K562 (cell line): ENCODE data around the gene PCDH18. TPM values are rescaled to one million over a fixed set of nuclear protein-coding genes. Genes with fewer than 3 reads are reported as not detected.

Experiments
- ATAC-seq: fragments of 200-7000 bp; cut with Tn5 transposase; 3 replicates; pipeline ENCODE4 v1.9.1; 2020; ENCODE audit warnings: moderate library complexity
- BruUV-seq: library from RNA; stranded (reverse); fragments of 400-500 nt; replicated peaks from 2 replicates; lab custom pipeline; 2021; lab: Mats Ljungman, UMichigan
- CTCF ChIA-PET: fragments of 300-600 bp; formaldehyde crosslinking; extraction: SDS; loops from one replicate; lab custom pipeline; 2021; ENCODE audit warnings: low intra/inter-chr PET ratio; lab: Yijun Ruan, JAX
- POLR2A ChIA-PET: fragments of 300-600, 350-650 bp; sonication (Branson Sonifier 250); formaldehyde crosslinking; extraction: SDS; loops from one replicate; lab custom pipeline; 2021; ENCODE audit warnings: antibody characterized with exemption, inconsistent platforms; lab: Yijun Ruan, JAX
- DNase-seq, 4 experiments: peaks; one replicate each; pipeline versions ENCODE4 v3.0.0 to v3.0.0-alpha.2; 2011 to 2018; ENCODE audit warnings: low spot score in 3 of 4, mixed read lengths in 3 of 4; ENCODE audit errors: extremely low read depth in 1 of 4
- FAIRE-seq: peaks from 2 replicates; lab custom pipeline; 2011; peaks lifted over from hg19 to GRCh38; lab: Jason Lieb, UNC
- H2AFZ ChIP-seq: 2 replicates; pipeline ENCODE4 v1.6.0; 2011; ENCODE audit warnings: low read depth, low read length, control low read depth, inconsistent platforms
- H3K27ac ChIP-seq: fragments of 200-600 bp; 3 replicates; pipeline ENCODE4 v1.8.0; 2011; ENCODE audit warnings: low read depth, mild to moderate bottlenecking, control low read depth, inconsistent platforms, low read length, moderate library complexity, mixed read lengths; ENCODE audit errors: extremely low read depth
- H3K27me3 ChIP-seq, 2 experiments: fragments of 300-600 bp in 1 of 2; 2 replicates in 1 of 2; 3 replicates in 1 of 2; pipeline versions ENCODE4 v1.6.0 to v1.8.0; 2011; ENCODE audit warnings: inconsistent platforms in 2 of 2, low read length in 2 of 2, mild to moderate bottlenecking in 1 of 2, mixed read lengths in 1 of 2, moderate library complexity in 1 of 2; ENCODE audit not compliant: control insufficient read depth in 2 of 2, insufficient read depth in 2 of 2
- H3K36me3 ChIP-seq: fragments of 300-600 bp; 3 replicates; pipeline ENCODE4 v1.8.0; 2011; ENCODE audit warnings: mild to moderate bottlenecking, low read length, inconsistent platforms; ENCODE audit not compliant: control insufficient read depth, insufficient read depth
- H3K4me1 ChIP-seq, 2 experiments: fragments of 200-600 bp in 1 of 2; replicated peaks in 1 of 2; 2 replicates in 1 of 2; 3 replicates in 1 of 2; pipeline versions ENCODE4 v1.5.1 to v1.8.0; 2011; ENCODE audit warnings: inconsistent platforms in 2 of 2, low read length in 2 of 2, mild to moderate bottlenecking in 1 of 2, mixed read lengths in 1 of 2, moderate library complexity in 1 of 2; ENCODE audit not compliant: control insufficient read depth in 2 of 2, insufficient read depth in 2 of 2
- H3K4me2 ChIP-seq: 2 replicates; pipeline ENCODE4 v1.6.1; 2011; ENCODE audit warnings: low read length, control low read depth, inconsistent platforms, mixed read lengths; ENCODE audit not compliant: insufficient read depth
- H3K4me3 ChIP-seq: fragments of 200-600 bp; sonication (generic), shearing (Covaris generic); 2 replicates; pipeline ENCODE4 v1.5.1; 2016; ENCODE audit warnings: control low read depth, inconsistent platforms
- H3K79me2 ChIP-seq: fragments of 200-600 bp; 3 replicates; pipeline ENCODE4 v1.8.0; 2011; ENCODE audit warnings: low read length, inconsistent platforms; ENCODE audit not compliant: control insufficient read depth, insufficient read depth
- H3K9ac ChIP-seq, 2 experiments: 2 replicates each; pipeline versions ENCODE4 v1.6.0 to v1.6.1; 2011; ENCODE audit warnings: low read depth in 2 of 2, low read length in 2 of 2, control low read depth in 1 of 2, inconsistent platforms in 1 of 2, mild to moderate bottlenecking in 1 of 2, mixed read lengths in 1 of 2; ENCODE audit not compliant: insufficient read depth in 1 of 2
- H3K9me1 ChIP-seq: one replicate; pipeline ENCODE4 v1.6.0; 2011; ENCODE audit warnings: inconsistent platforms, mild to moderate bottlenecking, low read length, moderate library complexity; ENCODE audit not compliant: control insufficient read depth, insufficient read depth
- H3K9me3 ChIP-seq: replicated peaks from 2 replicates; pipeline ENCODE4 v1.5.1; 2011; ENCODE audit warnings: low read depth, low read length, inconsistent platforms; ENCODE audit not compliant: control insufficient read depth, insufficient read depth
- H4K20me1 ChIP-seq: replicated peaks from 2 replicates; pipeline ENCODE4 v1.6.1; 2011; ENCODE audit warnings: low read length, inconsistent platforms, mixed read lengths; ENCODE audit not compliant: control insufficient read depth, insufficient read depth
- ELK3 ChIP-seq: fragments of 450-650 bp; formaldehyde crosslinking; IDR thresholded peaks from 2 replicates; pipeline ENCODE4 v1.4.0; 2020; ENCODE audit warnings: mild to moderate bottlenecking
- ETS1 ChIP-seq: conservative IDR thresholded peaks from 2 replicates; pipeline ENCODE4 v1.6.1; 2011; ENCODE audit warnings: low read depth, mild to moderate bottlenecking, low read length; ENCODE audit not compliant: control insufficient read depth
- FOXO4 ChIP-seq: fragments of 450-650 bp; formaldehyde crosslinking; IDR thresholded peaks from 2 replicates; pipeline ENCODE4 v1.4.0; 2020; ENCODE audit warnings: mild to moderate bottlenecking, moderate library complexity
- RAD51 ChIP-seq: fragments of 450-650 bp; IDR thresholded peaks from 2 replicates; pipeline ENCODE4 v1.7.1; 2016; ENCODE audit warnings: low read depth, mild to moderate bottlenecking, borderline replicate concordance
- TAL1 ChIP-seq: fragments of 450-650 bp; IDR thresholded peaks from 2 replicates; pipeline ENCODE4 v1.6.1; 2016; ENCODE audit warnings: mild to moderate bottlenecking
- TEAD4 ChIP-seq, 2 experiments: sonication (generic) in 1 of 2; formaldehyde crosslinking in 1 of 2; IDR thresholded peaks; 2 replicates each; pipeline versions ENCODE4 v1.6.1 to v1.8.0; 2012 to 2022; ENCODE audit warnings: borderline replicate concordance in 1 of 2, inconsistent platforms in 1 of 2, low read length in 1 of 2, mild to moderate bottlenecking in 1 of 2, missing genetic modification reagents in 1 of 2
- THRB ChIP-seq: fragments of 450-650 bp; formaldehyde crosslinking; conservative IDR thresholded peaks from 2 replicates; pipeline ENCODE4 v1.4.0; 2022; ENCODE audit warnings: mild to moderate bottlenecking, missing genetic modification characterization
- ZNF143 ChIP-seq: sonication (generic); formaldehyde crosslinking; IDR thresholded peaks from 2 replicates; pipeline ENCODE4 v1.9.0; 2022; ENCODE audit warnings: mild to moderate bottlenecking, missing genetic modification reagents
- ZNF175 ChIP-seq: fragments of 200-800 bp; sonication (Bioruptor generic); IDR thresholded peaks from 2 replicates; pipeline ENCODE4 v1.6.1; 2016; ENCODE audit warnings: low read depth, mild to moderate bottlenecking, missing genetic modification characterization, missing compliant biosample characterization
- ZNF696 ChIP-seq: fragments of 250-450 bp; sonication (Bioruptor Pico); conservative IDR thresholded peaks from 2 replicates; pipeline ENCODE4 v1.4.0; 2020; ENCODE audit warnings: mild to moderate bottlenecking, moderate library complexity
- ZNF740 ChIP-seq, 3 experiments: fragments of 200-800 bp in 1 of 3; sonication (Bioruptor generic) in 1 of 3; sonication (generic) in 1 of 3; formaldehyde crosslinking in 1 of 3; IDR thresholded peaks; 2 replicates each; pipeline versions ENCODE4 v1.6.1 to v1.8.0; 2016 to 2022; ENCODE audit warnings: mild to moderate bottlenecking in 2 of 3, missing compliant biosample characterization in 2 of 3, missing genetic modification characterization in 2 of 3, missing genetic modification reagents in 1 of 3
- WGBS: fragments of 100-300 bp; shearing (Covaris generic); methylation state at CpG from one replicate; pipeline ENCODE4 v1.1.6; 2016; ENCODE audit warnings: low coverage, mixed read lengths; ENCODE audit not compliant: insufficient coverage; ENCODE audit errors: missing lambda C conversion rate; 5-methylcytosine and 5-hydroxymethylcytosine counted together
- in situ Hi-C: fragments of 300-500 bp; cut with MboI; formaldehyde crosslinking; loops from 4 replicates; pipeline ENCODE4 v1.15.0; 2018; ENCODE audit warnings: inconsistent platforms, mixed read lengths
- intact Hi-C: fragments of 100-400 bp; cut with micrococcal nuclease; formaldehyde crosslinking; loops from 2 replicates; pipeline ENCODE4 v1.14.2; 2022
- polyA plus RNA-seq, 8 experiments: library from polyadenylated mRNA; depleted of rRNA in 4 of 8; stranded (reverse) in 5 of 8; unstranded in 3 of 8; fragments of >200 nt; fragmentation: Nextera tagmentation in 2 of 8; fragmentation: Illumina TruSeq in 1 of 8; extraction: Ambion mirVana in 2 of 8; extraction: Trizol in 1 of 8; gene quantifications; 2 replicates each; pipeline versions ENCODE4 v1.2.1 to v1.2.3, GENCODE V29; 2011 to 2014; ENCODE audit warnings: inconsistent platforms in 1 of 8, missing spikeins in 1 of 8
- total RNA-seq, 7 experiments: library from RNA; depleted of rRNA in 6 of 7; stranded (reverse); fragments of >200 nt in 6 of 7; fragmentation: Illumina TruSeq in 2 of 7; extraction: Trizol in 2 of 7; gene quantifications; 2 replicates each; pipeline versions ENCODE4 v1.2.1 to v1.2.3, GENCODE V29; 2011 to 2021; ENCODE audit warnings: low replicate concordance in 1 of 7

PCDH18 gene
- total and polyA plus RNA-seq, 9 of the 15 experiments (the other 6 are each of a cell fraction or from before 2014, with no cell fraction given), result 0.04 to 0.09 TPM; not detected in 7

- H3K4me1 ChIP-seq, result no peaks in the 10 kb centered on the region
- DNase-seq (no peak), FAIRE-seq (no peak), ATAC-seq (no peak)
- H3K36me3 ChIP-seq, result no peaks in the 10 kb centered on the region
- H3K27me3 ChIP-seq, result no peaks in the 10 kb centered on the region
- no TSS peak for BruUV-seq
- no peak overlapping the region for H3K9ac ChIP-seq
- no peak overlapping the region for H2AFZ ChIP-seq
- 0 out of 2 replicates have a peak, but pooled peaks cover 1% of the 10 kb centered on the region for H3K9me3 ChIP-seq
- TF ChIP-seq RAD51 (no peak), ZNF175 (CRISPR knock-in tag) (no peak), ETS1 (no peak), FOXO4 (CRISPR knock-in tag) (no peak), TEAD4 (IDR thresholded peaks at IDR 0.05; ENCODE audit: low read length) (no peak), TEAD4 (CRISPR knock-in tag; IDR thresholded peaks at IDR 0.05; ENCODE audit: borderline replicate concordance) (no peak), THRB (CRISPR knock-in tag) (no peak), TAL1 (no peak), ELK3 (CRISPR knock-in tag) (no peak), ZNF740 (CRISPR knock-in tag; IDR thresholded peaks at IDR 0.05) (no peak), ZNF740 (tag; IDR thresholded peaks at IDR 0.05) (no peak), ZNF143 (CRISPR knock-in tag) (no peak), ZNF696 (no peak)
- POLR2A ChIA-PET, result no interaction called here
- H3K27ac ChIP-seq, result no peak overlapping the region
- WGBS, result 0% methylated on average over 1 of the region's 1 CpG
- intact Hi-C loops (no loop called here), in situ Hi-C loops (no loop called here)
- CTCF ChIA-PET, result no interaction called here
- H3K79me2 ChIP-seq, result no peaks in the 10 kb centered on the region
- H3K4me2 ChIP-seq, result no peak overlapping the region
- H4K20me1 ChIP-seq, result no peaks in the 10 kb centered on the region
- H3K9me1 ChIP-seq, result no peaks in the 10 kb centered on the region
- no peak overlapping the region for H3K4me3 ChIP-seq
Measured at GRCh38 chr4:137559801-137560200, 27.5 kb upstream of the PCDH18 start.
